ENCODE measurements around the gene CDK1.

DNA sequence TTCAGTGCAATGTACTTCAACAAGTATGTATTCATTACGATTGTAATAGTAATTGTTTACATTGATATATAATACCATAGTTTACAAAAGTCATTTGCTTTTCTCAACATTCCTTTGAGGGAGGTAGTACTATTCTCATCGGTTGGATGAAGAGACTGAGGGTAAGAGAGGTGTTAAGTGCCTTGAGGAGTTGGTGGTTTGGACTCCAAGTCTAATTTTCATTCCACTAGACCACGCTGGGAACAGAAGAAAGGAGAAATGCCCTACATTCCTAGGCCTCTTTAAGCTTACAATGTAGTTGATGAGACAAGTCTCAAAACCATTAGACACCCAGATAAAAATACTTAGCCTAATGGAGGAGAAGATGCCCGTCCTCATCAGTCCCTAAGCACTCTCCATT is 28.6 kb downstream of the CDK1 start:
- TF ChIP-seq, protein P1, sequence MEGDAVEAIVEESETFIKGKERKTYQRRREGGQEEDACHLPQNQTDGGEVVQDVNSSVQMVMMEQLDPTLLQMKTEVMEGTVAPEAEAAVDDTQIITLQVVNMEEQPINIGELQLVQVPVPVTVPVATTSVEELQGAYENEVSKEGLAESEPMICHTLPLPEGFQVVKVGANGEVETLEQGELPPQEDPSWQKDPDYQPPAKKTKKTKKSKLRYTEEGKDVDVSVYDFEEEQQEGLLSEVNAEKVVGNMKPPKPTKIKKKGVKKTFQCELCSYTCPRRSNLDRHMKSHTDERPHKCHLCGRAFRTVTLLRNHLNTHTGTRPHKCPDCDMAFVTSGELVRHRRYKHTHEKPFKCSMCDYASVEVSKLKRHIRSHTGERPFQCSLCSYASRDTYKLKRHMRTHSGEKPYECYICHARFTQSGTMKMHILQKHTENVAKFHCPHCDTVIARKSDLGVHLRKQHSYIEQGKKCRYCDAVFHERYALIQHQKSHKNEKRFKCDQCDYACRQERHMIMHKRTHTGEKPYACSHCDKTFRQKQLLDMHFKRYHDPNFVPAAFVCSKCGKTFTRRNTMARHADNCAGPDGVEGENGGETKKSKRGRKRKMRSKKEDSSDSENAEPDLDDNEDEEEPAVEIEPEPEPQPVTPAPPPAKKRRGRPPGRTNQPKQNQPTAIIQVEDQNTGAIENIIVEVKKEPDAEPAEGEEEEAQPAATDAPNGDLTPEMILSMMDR (IDR thresholded peaks at IDR 0.05): no peak
- TF ChIP-seq, protein P2, sequence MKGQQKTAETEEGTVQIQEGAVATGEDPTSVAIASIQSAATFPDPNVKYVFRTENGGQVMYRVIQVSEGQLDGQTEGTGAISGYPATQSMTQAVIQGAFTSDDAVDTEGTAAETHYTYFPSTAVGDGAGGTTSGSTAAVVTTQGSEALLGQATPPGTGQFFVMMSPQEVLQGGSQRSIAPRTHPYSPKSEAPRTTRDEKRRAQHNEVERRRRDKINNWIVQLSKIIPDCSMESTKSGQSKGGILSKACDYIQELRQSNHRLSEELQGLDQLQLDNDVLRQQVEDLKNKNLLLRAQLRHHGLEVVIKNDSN (CRISPR knock-in tag; IDR thresholded peaks at IDR 0.05): no peak
- no peak for TF ChIP-seq ETV6 (CRISPR knock-in tag; IDR thresholded peaks at IDR 0.05)

All from WTC11 (cell line).